HEK293T (cell line): ENCODE measurements around the gene ERCC1.

Experiments used
- BHLHE40 ChIP-seq: fragments of 450-650 bp; IDR thresholded peaks from 2 replicates; pipeline ENCODE4 v1.6.1; 2016; ENCODE audit warnings: mild to moderate bottlenecking, moderate library complexity, borderline replicate concordance
- CTBP1 ChIP-seq: fragments of 450-650 bp; IDR thresholded peaks from 2 replicates; pipeline ENCODE4 v1.6.1; 2016; ENCODE audit warnings: borderline replicate concordance
- FOXM1 ChIP-seq: fragments of 450-650 bp; IDR thresholded peaks from 2 replicates; pipeline ENCODE4 v1.6.1; 2017; ENCODE audit warnings: mild to moderate bottlenecking, borderline replicate concordance
- NFRKB ChIP-seq: fragments of 450-650 bp; IDR thresholded peaks from 2 replicates; pipeline ENCODE4 v1.6.1; 2016; ENCODE audit warnings: mild to moderate bottlenecking, moderate library complexity
- SP1 ChIP-seq: fragments of 450-650 bp; IDR thresholded peaks from 2 replicates; pipeline ENCODE4 v1.6.1; 2017
- TF ChIP-seq, protein P1 (sequence below): fragments of 450-650 bp; IDR thresholded peaks from 2 replicates; pipeline ENCODE4 v1.6.1; 2016

DNA sequence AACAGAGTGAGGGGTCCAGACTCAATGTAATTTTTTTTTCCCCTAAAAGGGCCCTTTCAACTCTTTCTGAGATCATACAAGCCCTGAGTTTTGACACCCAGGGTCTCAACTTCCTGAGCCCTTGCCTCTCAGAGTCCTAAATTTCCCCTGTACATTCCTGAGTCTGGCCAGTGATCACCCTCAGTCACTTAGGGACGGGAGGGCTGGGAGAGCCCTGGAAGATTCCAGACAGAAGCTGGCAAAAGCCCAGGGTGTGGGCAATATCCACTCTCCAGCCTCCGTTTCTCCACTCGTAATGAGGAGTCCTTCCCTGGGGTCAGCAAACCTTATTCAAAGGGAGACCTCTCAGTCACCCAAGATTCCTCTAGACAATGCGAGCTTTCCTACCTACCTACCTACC lies 20.4 kb downstream of the ERCC1 start:
- TF ChIP-seq FOXM1 (no peak), SP1 (no peak), BHLHE40 (no peak), NFRKB (no peak), CTBP1 (no peak)
- TF ChIP-seq, protein P1, sequence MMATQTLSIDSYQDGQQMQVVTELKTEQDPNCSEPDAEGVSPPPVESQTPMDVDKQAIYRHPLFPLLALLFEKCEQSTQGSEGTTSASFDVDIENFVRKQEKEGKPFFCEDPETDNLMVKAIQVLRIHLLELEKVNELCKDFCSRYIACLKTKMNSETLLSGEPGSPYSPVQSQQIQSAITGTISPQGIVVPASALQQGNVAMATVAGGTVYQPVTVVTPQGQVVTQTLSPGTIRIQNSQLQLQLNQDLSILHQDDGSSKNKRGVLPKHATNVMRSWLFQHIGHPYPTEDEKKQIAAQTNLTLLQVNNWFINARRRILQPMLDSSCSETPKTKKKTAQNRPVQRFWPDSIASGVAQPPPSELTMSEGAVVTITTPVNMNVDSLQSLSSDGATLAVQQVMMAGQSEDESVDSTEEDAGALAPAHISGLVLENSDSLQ = no peak
